GM21786 (cell line): Measurements from ENCODE around the gene RAI1.

Experiments used
- ATAC-seq: cut with Tn5 transposase; IDR thresholded peaks from one replicate; pipeline ENCODE4 v1.9.1; 2021; ENCODE audit not compliant: unreplicated experiment

RAI1 gene

GRCh38 chr17:17812211-17813054 lies 131.2 kb downstream of the RAI1 start:
- no peak for ATAC-seq

- no peak for ATAC-seq
Observed at GRCh38 chr17:17813055-17813724, 131.9 kb downstream of the RAI1 start.

- no peak for ATAC-seq
Observed at GRCh38 chr17:17813725-17814095, 132.5 kb downstream of the RAI1 start.

- ATAC-seq = no peak
Observed at GRCh38 chr17:17814162-17815061, 133.2 kb downstream of the RAI1 start.

- no peak for ATAC-seq
Observed at GRCh38 chr17:17815062-17815406, 133.8 kb downstream of the RAI1 start.

GRCh38 chr17:17815436-17816200 lies 134.4 kb downstream of the RAI1 start:
- no peak for ATAC-seq

GRCh38 chr17:17816240-17816814 lies 135.1 kb downstream of the RAI1 start:
- ATAC-seq = no peak

- no peak for ATAC-seq
Observed at GRCh38 chr17:17816831-17817551, 135.7 kb downstream of the RAI1 start.

- no peak for ATAC-seq
Observed at GRCh38 chr17:17817552-17817947, 136.3 kb downstream of the RAI1 start.

GRCh38 chr17:17818088-17818526 lies 136.8 kb downstream of the RAI1 start:
- ATAC-seq = no peak

- no peak for ATAC-seq
Observed at GRCh38 chr17:17819111-17819510, 137.9 kb downstream of the RAI1 start.

- peak; percentile 57 for ATAC-seq
Observed at GRCh38 chr17:17819561-17819995, 138.3 kb downstream of the RAI1 start.

GRCh38 chr17:17820046-17820445 lies 138.8 kb downstream of the RAI1 start:
- ATAC-seq = no peak

- no peak for ATAC-seq
Observed at GRCh38 chr17:17820463-17821158, 139.4 kb downstream of the RAI1 start.

GRCh38 chr17:17822189-17822588 lies 140.9 kb downstream of the RAI1 start:
- no peak for ATAC-seq

- no peak for ATAC-seq
Observed at GRCh38 chr17:17822616-17823015, 141.4 kb downstream of the RAI1 start.

GRCh38 chr17:17823433-17824118 lies 142.3 kb downstream of the RAI1 start:
- ATAC-seq = peak; percentile 62

GRCh38 chr17:17824119-17824782 lies 143.0 kb downstream of the RAI1 start:
- peak; percentile 23 for ATAC-seq
